Ectodermal cell (in vitro differentiated cells): ENCODE results near the gene TBC1D22B.

Experiments
- H3K27ac ChIP-seq: 2 replicates; pipeline ENCODE4 v1.7.0; 2013; ENCODE audit warnings: mild to moderate bottlenecking, low read depth, low read length; ENCODE audit not compliant: insufficient read depth, poor library complexity, severe bottlenecking
- H3K27me3 ChIP-seq: 2 replicates; pipeline ENCODE4 v1.7.0; 2013; ENCODE audit warnings: mild to moderate bottlenecking, low read length; ENCODE audit not compliant: insufficient read depth, control insufficient read depth, poor library complexity, severe bottlenecking
- H3K36me3 ChIP-seq: one replicate; pipeline ENCODE4 v1.7.0; 2013; ENCODE audit warnings: low read length; ENCODE audit not compliant: control insufficient read depth, insufficient read depth
- H3K4me1 ChIP-seq: one replicate; pipeline ENCODE4 v1.7.0; 2013; ENCODE audit warnings: low read length; ENCODE audit not compliant: control insufficient read depth, insufficient read depth
- H3K4me3 ChIP-seq: 2 replicates; pipeline ENCODE4 v1.7.0; 2013; ENCODE audit warnings: low read depth, low read length, control low read depth; ENCODE audit not compliant: insufficient read depth
- H3K9me3 ChIP-seq: 2 replicates; pipeline ENCODE4 v1.7.0; 2013; ENCODE audit warnings: mild to moderate bottlenecking, low read length, moderate library complexity; ENCODE audit not compliant: control insufficient read depth
- WGBS, 2 experiments: methylation state at CpG; one replicate each; pipeline ENCODE4 v1.1.7; 2013; ENCODE audit warnings: missing lambda C conversion rate in 2 of 2; 5-methylcytosine and 5-hydroxymethylcytosine counted together

Gene TBC1D22B

GRCh38 chr6:37254881-37255280 lies 2.7 kb upstream of the TBC1D22B start:
- Histone ChIP-seq H3K4me1 (peaks cover 5% of the 10 kb centered on the region), H3K27me3 (no peaks in the 10 kb centered on the region), H3K27ac (no peak overlapping the region), H3K9me3 (no peaks in the 10 kb centered on the region), H3K36me3 (no peaks in the 10 kb centered on the region), H3K4me3 (no peak overlapping the region)
- 77 to 80% methylated on average over 5 of the region's 5 CpGs for WGBS, 2 experiments

GRCh38 chr6:37256692-37257319 lies 766 bp upstream of the TBC1D22B start:
- no peak overlapping the region for H3K27ac ChIP-seq
- H3K4me3 ChIP-seq: peak overlapping the region; percentile 91
- WGBS, 2 experiments: 68 to 69% methylated on average over 10 to 12 of the region's 12 CpGs

GRCh38 chr6:37257320-37257633 lies 295 bp upstream of the TBC1D22B start:
- no peak overlapping the region for H3K27ac ChIP-seq
- WGBS, 2 experiments: 3 to 6% methylated on average over 9 of the region's 9 CpGs
- H3K9me3 ChIP-seq: no peaks in the 10 kb centered on the region
- H3K4me3 ChIP-seq: peak overlapping the region; percentile 91
- peaks cover 5% of the 10 kb centered on the region for H3K4me1 ChIP-seq
- H3K27me3 ChIP-seq: no peaks in the 10 kb centered on the region
- no peaks in the 10 kb centered on the region for H3K36me3 ChIP-seq

More at GRCh38 chr6:37256692-37257319, 766 bp upstream of the TBC1D22B start:
- no peaks in the 10 kb centered on the region for H3K27me3 ChIP-seq
- H3K4me1 ChIP-seq: peaks cover 5% of the 10 kb centered on the region
- no peaks in the 10 kb centered on the region for H3K36me3 ChIP-seq
- no peaks in the 10 kb centered on the region for H3K9me3 ChIP-seq

DNA sequence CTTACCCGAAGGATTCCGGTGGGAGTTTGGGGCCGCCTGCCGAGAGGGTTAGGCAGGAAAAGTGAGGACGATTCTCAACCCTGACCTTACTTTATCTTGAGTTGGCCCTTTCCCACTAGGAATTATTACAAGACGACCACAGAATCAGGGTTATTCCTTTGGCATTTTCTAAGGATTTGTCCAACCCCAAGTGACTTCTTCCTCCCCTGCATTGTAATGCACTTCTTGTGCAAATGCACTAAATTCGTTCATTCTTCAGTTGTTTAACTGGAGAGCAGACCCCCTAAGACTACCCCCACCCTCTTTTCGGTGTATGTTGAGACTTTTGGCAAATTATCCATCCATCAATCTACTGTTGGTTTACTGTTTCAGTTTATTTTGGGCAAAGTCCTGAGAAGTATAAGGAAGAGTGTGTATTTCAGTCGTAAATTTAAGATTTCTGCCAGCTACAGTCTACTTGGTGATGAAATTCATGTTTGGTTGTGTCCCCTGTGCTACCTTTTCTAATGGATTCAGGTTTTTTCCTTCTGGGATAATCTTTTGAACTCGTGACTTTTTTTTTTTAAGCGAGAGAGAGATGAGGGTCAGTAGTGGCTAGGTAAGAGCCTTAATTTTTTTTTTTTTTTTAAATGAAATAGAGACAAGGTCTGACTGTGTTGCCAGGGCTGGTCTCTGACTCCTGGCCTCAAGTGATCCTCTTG lies 983 bp downstream of the TBC1D22B start:
- Histone ChIP-seq H3K9me3 (no peaks in the 10 kb centered on the region), H3K27me3 (no peaks in the 10 kb centered on the region), H3K4me3 (peak overlapping the region; percentile 91), H3K4me1 (peaks cover 5% of the 10 kb centered on the region), H3K36me3 (no peaks in the 10 kb centered on the region), H3K27ac (peak overlapping the region; percentile 95)
- WGBS, 2 experiments: 19 to 20% methylated on average over 10 to 11 of the region's 11 CpGs

- Histone ChIP-seq H3K36me3 (no peaks in the 10 kb centered on the region), H3K4me3 (no peak overlapping the region), H3K27me3 (no peaks in the 10 kb centered on the region), H3K27ac (no peak overlapping the region), H3K4me1 (peaks cover 5% of the 10 kb centered on the region), H3K9me3 (no peaks in the 10 kb centered on the region)
- WGBS, 2 experiments: 60 to 86% methylated on average over 1 to 2 of the region's 2 CpGs
These were observed 1.6 kb downstream of the TBC1D22B start for GRCh38 chr6:37259191-37259590.

DNA sequence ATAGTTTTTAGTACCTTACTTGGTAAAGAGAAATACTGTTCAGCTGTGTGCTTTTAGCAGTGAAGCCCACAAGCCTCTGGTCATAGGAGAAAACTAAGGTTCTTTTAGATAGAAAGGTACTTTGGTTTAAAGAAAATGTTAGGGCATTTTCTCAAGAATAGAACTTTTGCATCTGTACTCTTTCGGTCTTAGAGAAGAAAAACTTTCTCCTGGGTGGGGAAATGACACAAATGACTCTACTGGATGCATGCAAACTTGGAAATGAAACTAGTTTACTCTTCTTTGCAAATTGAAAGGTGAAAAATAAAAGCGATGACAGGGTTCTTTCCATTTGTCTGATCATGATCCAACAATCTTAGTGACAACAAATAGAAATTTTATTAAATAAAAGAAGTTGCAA lies 2.5 kb downstream of the TBC1D22B start:
- Histone ChIP-seq H3K9me3 (no peaks in the 10 kb centered on the region), H3K27me3 (no peaks in the 10 kb centered on the region), H3K27ac (no peak overlapping the region), H3K36me3 (no peaks in the 10 kb centered on the region), H3K4me1 (peaks cover 2% of the 10 kb centered on the region), H3K4me3 (no peak overlapping the region)
- 90 to 93% methylated on average over 1 to 2 of the region's 2 CpGs for WGBS, 2 experiments

DNA sequence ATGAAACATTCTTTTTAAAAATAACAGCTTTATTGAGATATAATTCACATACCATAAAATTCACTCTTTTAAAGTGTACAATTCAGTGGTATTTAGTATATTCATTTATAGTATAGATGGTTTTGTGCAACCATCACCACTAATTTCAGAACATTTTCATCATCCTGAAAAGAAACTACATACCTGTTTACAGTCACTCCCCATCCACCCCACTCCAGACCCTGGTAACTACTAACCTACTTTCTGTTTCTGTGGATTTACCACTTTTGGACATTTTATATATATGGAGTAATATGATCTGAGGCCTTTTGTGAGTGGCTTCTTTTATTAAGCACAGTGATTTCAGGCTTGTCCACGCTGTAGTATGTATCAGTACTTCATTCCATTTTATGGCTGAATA lies 2.9 kb downstream of the TBC1D22B start:
- Histone ChIP-seq H3K4me3 (no peak overlapping the region), H3K9me3 (no peaks in the 10 kb centered on the region)
- no CpG with 5 or more reads among the region's 1 CpG for WGBS, 2 experiments

GRCh38 chr6:37261198-37261597 lies 3.6 kb downstream of the TBC1D22B start:
- H3K27ac ChIP-seq: no peak overlapping the region
- H3K27me3 ChIP-seq: no peaks in the 10 kb centered on the region
- H3K36me3 ChIP-seq: no peaks in the 10 kb centered on the region
- H3K9me3 ChIP-seq: no peaks in the 10 kb centered on the region
- no peaks in the 10 kb centered on the region for H3K4me1 ChIP-seq
- WGBS, 2 experiments: 94 to 95% methylated on average over 5 of the region's 5 CpGs
- no peak overlapping the region for H3K4me3 ChIP-seq

More for the DNA sequence above, 2.9 kb downstream of the TBC1D22B start:
- no peaks in the 10 kb centered on the region for H3K27me3 ChIP-seq
- no peak overlapping the region for H3K27ac ChIP-seq
- H3K36me3 ChIP-seq: no peaks in the 10 kb centered on the region
- H3K4me1 ChIP-seq: no peaks in the 10 kb centered on the region

DNA sequence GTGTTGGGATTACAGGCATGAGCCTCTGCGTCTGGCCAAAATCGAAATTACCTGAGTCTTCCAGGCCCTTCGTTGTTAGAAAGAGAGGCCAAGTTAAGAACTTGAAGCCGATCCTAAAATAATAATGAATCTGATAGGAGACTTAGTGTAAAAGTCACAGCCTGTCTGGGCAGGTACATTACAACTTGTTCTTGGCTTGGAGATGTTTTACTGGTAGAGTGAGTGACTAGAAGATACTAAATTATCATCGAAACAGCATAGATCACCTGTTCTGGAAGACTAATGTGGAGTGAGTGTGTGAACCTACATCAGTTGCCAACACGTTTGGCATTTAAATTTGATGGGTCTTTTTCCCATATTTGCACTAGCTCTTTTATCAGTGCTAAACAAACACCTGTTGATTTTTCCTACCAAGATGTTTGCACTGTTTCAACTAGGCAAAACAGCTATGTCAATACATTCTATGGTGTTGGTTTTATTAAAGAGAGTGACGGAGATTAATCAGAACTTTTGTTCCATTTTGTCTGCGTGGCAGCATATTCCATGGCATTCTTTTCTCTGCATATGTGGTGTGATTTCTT lies 5.0 kb downstream of the TBC1D22B start:
- Histone ChIP-seq H3K36me3 (no peaks in the 10 kb centered on the region), H3K9me3 (no peaks in the 10 kb centered on the region)
- 81 to 82% methylated on average over 8 of the region's 8 CpGs for WGBS, 2 experiments

GRCh38 chr6:37265001-37265400 lies 7.4 kb downstream of the TBC1D22B start:
- Histone ChIP-seq H3K36me3 (no peaks in the 10 kb centered on the region), H3K9me3 (no peaks in the 10 kb centered on the region), H3K4me3 (no peak overlapping the region), H3K27me3 (no peaks in the 10 kb centered on the region), H3K27ac (no peak overlapping the region), H3K4me1 (no peaks in the 10 kb centered on the region)
- WGBS, 2 experiments: 100% methylated on average over 1 of the region's 2 CpGs

More for the DNA sequence above, 5.0 kb downstream of the TBC1D22B start:
- Histone ChIP-seq H3K27ac (no peak overlapping the region), H3K4me3 (no peak overlapping the region), H3K27me3 (no peaks in the 10 kb centered on the region), H3K4me1 (no peaks in the 10 kb centered on the region)
